Endometrial microvascular endothelial cells (primary cell): ENCODE results near the gene PATL1. TPM values are rescaled to one million over a fixed set of nuclear protein-coding genes. Genes with fewer than 3 reads are reported as not detected.

Experiments used
- total RNA-seq: library from RNA; depleted of rRNA; stranded (reverse); fragments of >200 nt; gene quantifications from one replicate; pipeline ENCODE4 v1.2.3, GENCODE V29; 2015; ENCODE audit errors: inconsistent ontology term

PATL1 gene
- total RNA-seq, 1 donor from 2014 or later = 11.7 TPM

Other genes with a start within 250 kb of the PATL1 start
- not detected for gene OR5A2, start 242.6 kb downstream of the PATL1 start, total RNA-seq
- not detected for gene OR5A1, start 232.6 kb downstream of the PATL1 start, total RNA-seq
- not detected for gene OR4D6, start 212.1 kb downstream of the PATL1 start, total RNA-seq
- gene OR4D10, start 195.7 kb downstream of the PATL1 start, total RNA-seq = not detected
- not detected for gene OR4D11, start 165.5 kb downstream of the PATL1 start, total RNA-seq
- not detected for gene OR4D9, start 157.5 kb downstream of the PATL1 start, total RNA-seq
- 19.0 TPM for gene OSBP, start 53.3 kb downstream of the PATL1 start, total RNA-seq
- gene OR10V1, start 44.8 kb upstream of the PATL1 start, total RNA-seq = not detected
- 24.4 TPM for gene STX3, start 86.3 kb upstream of the PATL1 start, total RNA-seq
- 48.8 TPM for gene MRPL16, start 141.7 kb upstream of the PATL1 start, total RNA-seq
- not detected for gene CBLIF, start 176.5 kb upstream of the PATL1 start, total RNA-seq
- gene TCN1, start 197.4 kb upstream of the PATL1 start, total RNA-seq = not detected
- not detected for gene OOSP3, start 209.7 kb upstream of the PATL1 start, total RNA-seq